Suppressor macrophage treated with lipopolysaccharide for 4 hours (primary cell): Measurements from ENCODE around the gene ISCA1.
"Not testable (repeated sequence)": the region's sequence is repeated elsewhere in the genome, so short reads cannot be mapped to it uniquely, and the experiment has no call there.

ENCODE experiments used
- DNase-seq: peaks from one replicate; pipeline ENCODE4 v3.0.0-alpha.2; 2020

ISCA1 gene

GRCh38 chr9:86282077-86282978 lies at the start of gene ISCA1:
ISCA1 (minus strand) TSS chr9:86282538; CDS start chr9:86282458, 80 bp downstream.
- DNase-seq: peak; percentile 97

- no peak for DNase-seq
Measured at GRCh38 chr9:86330186-86330585, 47.8 kb upstream of the ISCA1 start.

GRCh38 chr9:86329649-86330048 lies 47.3 kb upstream of the ISCA1 start:
- DNase-seq: no peak

GRCh38 chr9:86328156-86328555 lies 45.8 kb upstream of the ISCA1 start:
- DNase-seq: no peak

- DNase-seq: no peak
Measured at GRCh38 chr9:86326536-86326935, 44.2 kb upstream of the ISCA1 start.

GRCh38 chr9:86324901-86325300 lies 42.6 kb upstream of the ISCA1 start:
- DNase-seq: no peak

GRCh38 chr9:86324308-86324707 lies 42.0 kb upstream of the ISCA1 start:
- no peak for DNase-seq

- peak; percentile 36 for DNase-seq
Measured at GRCh38 chr9:86322973-86323644, 40.8 kb upstream of the ISCA1 start.

GRCh38 chr9:86321373-86321772 lies 39.0 kb upstream of the ISCA1 start:
- no peak for DNase-seq

GRCh38 chr9:86318187-86318586 lies 35.8 kb upstream of the ISCA1 start:
- DNase-seq: no peak

- no peak for DNase-seq
Measured at GRCh38 chr9:86315078-86315477, 32.7 kb upstream of the ISCA1 start.

- DNase-seq: not testable (repeated sequence)
Measured at GRCh38 chr9:86312959-86313358, 30.6 kb upstream of the ISCA1 start.

- DNase-seq: no peak
Measured at GRCh38 chr9:86308687-86309086, 26.3 kb upstream of the ISCA1 start.

- no peak for DNase-seq
Measured at GRCh38 chr9:86304236-86304730, 21.9 kb upstream of the ISCA1 start.

- no peak for DNase-seq
Measured at GRCh38 chr9:86303316-86303975, 21.1 kb upstream of the ISCA1 start.

- DNase-seq: no peak
Measured at GRCh38 chr9:86301686-86302085, 19.3 kb upstream of the ISCA1 start.

- DNase-seq: no peak
Measured at GRCh38 chr9:86300701-86301100, 18.4 kb upstream of the ISCA1 start.

GRCh38 chr9:86298873-86299272 lies 16.5 kb upstream of the ISCA1 start:
- DNase-seq: no peak

- not testable (repeated sequence) for DNase-seq
Measured at GRCh38 chr9:86290341-86290740, 8.0 kb upstream of the ISCA1 start.

GRCh38 chr9:86288499-86289198 lies 6.3 kb upstream of the ISCA1 start:
- DNase-seq: no peak

- DNase-seq: peak; percentile 63
Measured at GRCh38 chr9:86287013-86287412, 4.7 kb upstream of the ISCA1 start.

GRCh38 chr9:86286278-86286677 lies 3.9 kb upstream of the ISCA1 start:
- no peak for DNase-seq

- DNase-seq: peak; percentile 71
Measured at GRCh38 chr9:86285261-86285660, 2.9 kb upstream of the ISCA1 start.
